OCI-M1 (cell line): Measurements from ENCODE around the gene NAV3.
A peak's percentile ranks its signal among the peaks of the same experiment; 100 is the strongest.
"Not testable (repeated sequence)": the region's sequence is repeated elsewhere in the genome, so short reads cannot be mapped to it uniquely, and the experiment has no call there.

Experiments used
- DNase-seq: peaks from one replicate; lab custom pipeline; 2025; lab: John Stamatoyannopoulos, UW

Gene NAV3

DNA sequence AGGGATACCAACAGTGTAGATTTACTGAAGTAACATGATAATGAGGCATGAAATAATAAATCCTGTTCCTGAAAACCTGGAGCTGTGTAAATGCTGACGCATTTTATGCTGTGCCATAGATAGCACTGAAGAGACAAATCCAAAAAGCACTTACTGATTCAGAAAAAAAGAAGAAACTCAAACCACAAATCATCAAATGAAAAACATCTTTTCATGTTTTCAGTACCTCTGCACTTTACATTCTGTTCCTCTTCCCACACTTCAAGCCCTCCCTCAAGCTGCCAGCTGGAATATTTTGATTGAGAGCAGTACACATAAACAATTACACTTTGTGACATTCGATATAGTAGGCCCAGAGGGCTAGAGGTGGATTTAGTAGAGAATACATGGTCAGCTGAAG lies 362.3 kb downstream of the NAV3 start:
- no peak for DNase-seq

DNA sequence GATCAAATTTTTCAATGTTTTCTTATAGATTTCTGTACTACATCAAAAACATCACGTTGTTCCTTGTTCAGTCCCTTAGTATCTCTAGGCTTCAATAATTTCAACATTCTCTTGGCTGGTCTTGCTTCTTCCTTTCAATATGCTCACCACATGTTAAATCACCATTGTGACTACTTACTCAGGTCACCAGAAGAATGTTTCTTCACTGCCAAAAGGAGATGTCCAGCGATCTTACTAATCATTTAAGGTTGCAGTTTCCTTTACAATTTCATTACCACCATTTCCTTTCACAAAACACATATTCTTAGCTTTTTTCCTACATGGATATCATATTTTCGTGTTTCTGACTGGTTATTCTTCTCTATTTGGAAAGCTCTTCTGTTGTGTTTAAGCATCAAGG lies 363.8 kb downstream of the NAV3 start:
- no peak for DNase-seq

DNA sequence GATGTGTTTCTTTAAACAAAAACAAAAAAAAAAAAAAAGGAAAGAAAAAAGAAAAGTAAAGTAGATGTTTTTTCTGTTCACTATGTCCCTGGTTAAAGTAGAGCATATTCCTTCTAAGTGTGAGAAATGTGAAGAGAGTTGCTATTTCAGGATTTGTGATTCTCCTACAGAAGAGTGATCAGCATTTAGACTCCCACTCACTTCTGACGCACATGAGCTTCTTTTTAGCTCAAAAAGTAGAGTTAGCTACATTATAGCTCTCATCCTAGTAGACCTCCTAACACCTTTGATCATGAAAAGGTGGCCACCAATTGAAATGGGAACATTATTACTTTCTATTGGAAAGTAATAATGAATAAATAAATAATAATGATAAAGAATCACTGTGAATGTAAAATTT lies 368.2 kb downstream of the NAV3 start:
- no peak for DNase-seq

DNA sequence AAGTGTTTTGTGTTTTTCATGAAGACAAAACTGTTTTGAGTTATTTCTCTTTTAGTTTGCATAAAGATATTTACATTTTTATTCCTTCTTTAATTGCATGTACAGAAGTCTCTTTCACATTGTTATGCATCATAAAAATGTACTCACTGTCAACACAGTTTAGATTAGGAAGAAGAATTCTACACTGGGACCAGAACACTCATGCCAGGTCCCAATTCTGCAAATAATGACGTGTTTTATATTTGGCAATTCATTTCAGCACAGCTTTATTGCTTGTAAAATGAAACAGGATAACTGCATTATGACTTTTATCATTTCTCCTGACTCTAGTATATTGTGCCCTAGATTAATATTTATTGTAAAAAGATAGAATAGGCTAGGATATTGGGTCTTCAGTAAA lies 369.2 kb downstream of the NAV3 start:
- DNase-seq: no peak

DNA sequence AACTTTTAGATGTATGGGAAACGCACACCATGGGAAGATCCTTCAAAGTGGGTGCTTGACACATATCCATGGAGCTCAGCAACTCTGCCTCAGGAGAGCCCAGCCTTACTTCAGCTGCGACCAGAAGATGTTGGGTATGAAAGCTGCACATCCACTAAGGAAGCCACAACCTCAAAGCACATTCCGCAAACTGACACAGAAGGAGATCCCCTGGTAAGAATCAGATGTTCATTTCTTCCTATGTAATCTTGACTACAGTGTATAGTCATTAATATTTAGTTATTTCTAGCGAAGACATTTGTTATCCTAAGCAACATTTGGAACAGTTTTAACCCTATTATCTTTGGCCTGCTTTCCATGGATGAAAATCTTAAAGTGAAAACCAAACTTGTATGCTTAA lies 374.2 kb downstream of the NAV3 start:
- no peak for DNase-seq

DNA sequence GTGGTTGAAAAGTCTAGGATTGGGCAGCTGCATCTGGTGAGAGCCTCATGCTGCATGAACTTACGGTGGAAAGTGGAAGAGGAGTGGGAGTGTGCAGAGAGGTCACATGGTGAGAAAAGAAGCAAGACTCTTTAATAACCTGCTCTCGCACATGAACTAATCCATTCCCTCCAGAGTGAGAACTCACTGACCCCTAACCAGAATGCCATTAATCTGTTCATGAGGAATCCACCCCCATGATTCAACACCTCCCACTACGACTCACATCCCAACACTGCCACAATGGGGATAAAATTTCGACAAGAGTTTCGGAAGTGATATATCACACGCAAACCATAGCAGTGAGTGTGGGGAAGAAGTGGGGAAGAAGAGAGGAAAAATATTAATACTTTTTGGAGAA lies 377.4 kb downstream of the NAV3 start:
- no peak for DNase-seq

DNA sequence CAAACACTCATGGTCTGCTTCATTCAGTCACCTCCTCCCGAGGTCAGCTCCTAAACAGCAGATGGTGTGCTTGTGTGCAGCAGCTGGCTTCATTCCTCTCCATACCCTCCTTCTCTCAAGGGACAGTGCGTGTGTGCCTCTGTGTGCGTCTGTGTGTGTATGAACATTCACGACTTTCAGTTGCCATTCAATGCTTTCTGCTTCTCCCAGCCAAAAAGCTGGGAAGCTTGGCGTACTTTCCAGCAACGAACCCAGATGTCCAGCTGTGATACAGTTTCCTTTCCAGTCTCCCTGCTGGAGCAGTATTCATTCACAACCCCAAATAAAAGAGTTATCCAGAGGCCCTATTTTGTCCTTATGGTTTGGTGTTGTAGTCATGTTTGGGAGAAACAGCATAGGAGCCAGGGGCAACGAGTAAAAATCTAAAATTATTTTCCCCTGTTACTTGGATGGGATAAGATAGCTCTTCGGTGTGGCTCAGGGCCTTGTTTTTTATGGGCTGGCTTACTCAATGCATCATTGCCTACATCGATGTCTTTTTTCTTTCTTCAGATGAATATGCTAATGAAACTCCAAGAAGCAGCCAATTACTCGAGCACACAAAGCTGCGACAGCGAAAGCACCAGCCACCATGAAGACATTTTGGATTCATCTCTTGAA lies 379.3 kb downstream of the NAV3 start:
- DNase-seq: no peak

DNA sequence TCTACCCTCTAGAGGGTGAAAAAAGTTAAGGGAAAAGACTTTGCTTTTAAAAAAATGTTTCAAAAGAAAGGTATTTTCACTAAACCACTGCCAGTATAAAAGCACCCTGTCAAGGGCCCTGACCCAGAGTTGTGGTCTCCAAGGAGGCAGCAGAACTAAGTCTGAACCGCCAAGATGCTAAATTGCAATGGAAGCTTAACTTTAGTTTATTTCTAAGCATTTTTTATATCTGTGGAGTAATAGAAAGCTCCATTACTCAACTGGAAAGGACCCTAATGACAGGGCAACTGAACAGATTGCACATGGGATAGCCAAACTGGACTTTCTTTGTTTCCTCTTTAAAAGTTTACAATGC lies 379.8 kb downstream of the NAV3 start:
- no peak for DNase-seq

DNA sequence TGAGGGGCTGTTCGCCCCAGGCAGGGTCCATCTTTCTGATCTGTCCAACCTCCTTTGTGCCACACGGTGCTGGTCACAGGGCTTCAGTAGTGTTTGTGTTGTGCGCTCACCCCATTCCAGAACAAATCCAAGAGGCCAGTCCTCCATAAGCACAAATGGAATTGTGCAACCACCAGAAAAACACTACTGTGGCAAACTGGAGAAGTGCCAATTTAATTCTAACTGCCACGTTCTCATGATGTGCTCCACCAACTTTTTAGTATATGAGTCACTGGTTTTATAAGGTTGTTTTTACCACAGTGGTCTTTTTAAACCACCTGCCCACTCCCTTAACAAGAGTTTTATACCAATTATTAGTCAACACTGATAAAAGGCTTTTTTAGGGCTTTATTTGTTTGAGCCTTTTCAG lies 380.2 kb downstream of the NAV3 start:
- peak; percentile 14 for DNase-seq

DNA sequence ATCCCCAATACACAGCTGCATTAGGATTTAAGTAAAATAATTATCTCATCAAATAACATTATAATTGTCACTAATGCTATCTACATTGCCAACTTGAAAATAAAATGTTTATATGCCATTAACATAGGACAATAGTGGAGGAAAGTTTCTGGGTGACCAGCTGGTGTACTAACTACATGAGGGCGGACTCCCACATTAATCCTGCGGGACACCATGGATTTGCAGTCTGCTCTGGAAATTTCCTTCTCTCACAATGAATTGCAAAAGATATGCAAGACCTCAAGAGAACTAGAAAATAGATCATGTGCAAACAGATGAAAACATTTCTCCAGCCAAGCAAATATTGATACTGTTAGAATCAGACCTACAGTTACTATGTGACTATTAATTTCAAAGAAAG lies 390.1 kb downstream of the NAV3 start:
- DNase-seq: no peak

DNA sequence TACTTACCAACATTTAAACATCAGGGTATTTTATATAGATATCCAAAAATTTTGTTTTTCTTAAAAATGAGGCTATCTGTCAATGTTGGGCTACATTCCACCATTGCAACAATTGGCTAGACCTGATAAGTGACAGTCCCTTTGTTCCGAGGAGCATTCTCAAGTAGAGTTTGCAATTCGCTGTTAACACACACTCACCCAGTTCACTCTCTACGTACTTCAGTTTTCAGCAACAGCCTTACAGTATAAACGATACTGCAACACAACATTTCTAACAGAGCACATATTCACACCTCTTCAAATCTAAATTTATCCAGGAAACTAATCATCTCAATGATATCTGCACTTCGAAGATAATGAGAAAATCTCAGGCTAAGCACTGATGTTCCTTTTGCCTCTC lies 393.5 kb downstream of the NAV3 start:
- no peak for DNase-seq

DNA sequence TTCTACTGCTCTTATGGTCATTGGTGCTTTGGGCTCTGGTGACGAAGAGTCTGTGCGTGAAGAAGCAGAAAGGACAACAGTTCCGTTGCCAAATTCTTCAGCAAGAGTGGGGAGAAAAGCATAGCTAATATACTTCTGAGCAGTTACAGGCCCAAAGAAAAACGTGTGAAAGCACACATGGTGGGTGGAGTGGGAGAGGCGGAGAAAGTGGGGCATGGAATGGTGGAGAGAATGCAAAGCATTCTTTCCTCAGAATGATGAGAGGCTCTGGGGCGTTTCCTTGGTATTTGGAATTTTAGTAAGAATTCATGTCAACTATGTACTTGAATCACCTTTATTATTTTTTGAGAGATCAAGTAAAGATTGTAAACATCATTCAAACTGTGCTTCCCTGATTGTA lies 396.1 kb downstream of the NAV3 start:
- no peak for DNase-seq

DNA sequence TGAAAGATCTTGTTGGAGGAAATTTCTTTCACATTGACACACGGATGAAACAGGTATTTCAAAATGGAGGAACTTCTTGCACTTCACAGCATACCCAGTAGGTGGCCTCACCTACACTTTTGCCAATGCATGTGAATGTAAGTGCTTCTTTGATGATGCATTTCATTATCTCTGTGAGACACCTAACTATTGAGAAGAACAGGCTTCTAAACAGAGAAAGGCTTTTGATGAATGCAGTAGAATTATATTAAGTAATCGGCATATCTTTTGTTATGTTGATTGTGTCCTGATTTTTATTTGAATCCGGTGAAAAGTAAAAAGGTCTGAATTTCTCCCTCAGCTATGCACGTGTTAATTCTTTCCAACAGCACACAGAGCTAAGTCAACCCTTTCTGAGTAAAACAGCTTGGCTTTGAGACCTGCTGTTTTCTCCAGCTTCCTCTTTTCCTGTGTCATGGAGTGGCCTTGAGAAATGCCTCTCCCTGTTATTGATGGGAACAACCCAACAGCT lies 399.0 kb downstream of the NAV3 start:
- DNase-seq: peak; percentile 80

DNA sequence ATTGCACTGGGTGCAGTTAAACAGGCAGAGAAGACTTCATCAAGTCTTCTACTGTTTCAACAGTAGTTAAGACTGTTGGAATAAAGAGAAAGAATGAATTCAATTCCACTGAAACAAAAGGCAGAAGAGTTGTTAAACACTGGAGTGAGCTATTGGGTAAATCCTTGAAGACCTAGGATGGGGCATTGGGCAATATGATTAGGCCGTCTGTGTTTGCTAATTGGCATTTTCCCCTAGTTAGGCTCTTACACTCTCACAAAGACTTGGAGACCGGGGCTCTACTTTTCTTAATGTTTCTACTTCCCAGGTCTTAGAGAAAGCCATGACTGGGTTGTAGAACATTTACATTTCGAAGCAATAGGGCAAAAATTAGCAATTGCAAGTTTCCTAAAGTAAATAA lies 402.1 kb downstream of the NAV3 start:
- no peak for DNase-seq

DNA sequence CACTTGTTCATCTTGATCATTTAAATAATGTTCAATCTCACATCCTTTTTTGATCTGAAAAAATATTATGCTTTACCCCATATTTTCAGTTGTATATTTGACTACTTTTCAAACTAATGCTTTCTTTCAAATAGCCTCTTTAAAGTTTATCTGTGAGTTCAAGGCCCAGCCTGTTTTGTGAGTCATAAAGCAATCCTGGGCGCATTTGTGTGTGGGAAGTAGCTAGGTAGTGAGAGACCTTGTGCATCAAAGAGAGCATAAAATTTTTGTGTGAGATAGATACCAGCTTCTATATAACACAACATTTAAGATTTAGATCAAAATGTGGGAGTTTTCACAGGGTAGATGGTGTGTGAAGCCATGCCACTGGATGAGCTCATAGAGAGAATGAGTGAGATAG lies 405.6 kb downstream of the NAV3 start:
- no peak for DNase-seq

DNA sequence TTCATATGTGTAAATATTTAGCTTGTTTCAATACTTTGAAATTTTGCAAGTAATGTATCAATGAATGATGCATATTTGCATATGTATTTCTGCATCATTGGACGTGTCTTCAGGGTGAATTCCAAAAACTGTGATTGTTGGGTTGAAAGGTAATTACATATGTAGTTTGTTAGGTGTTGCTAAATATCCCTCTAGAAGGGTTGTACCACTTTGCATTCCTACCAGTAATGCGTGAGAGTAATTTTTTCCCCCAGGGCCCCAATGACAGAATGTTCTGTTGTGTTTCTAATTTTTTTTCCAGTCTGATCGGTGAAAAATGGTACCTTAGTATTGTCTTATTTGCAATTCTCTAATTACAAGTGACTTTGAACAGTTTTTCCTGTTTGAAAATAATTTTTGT lies 408.9 kb downstream of the NAV3 start:
- no peak for DNase-seq

DNA sequence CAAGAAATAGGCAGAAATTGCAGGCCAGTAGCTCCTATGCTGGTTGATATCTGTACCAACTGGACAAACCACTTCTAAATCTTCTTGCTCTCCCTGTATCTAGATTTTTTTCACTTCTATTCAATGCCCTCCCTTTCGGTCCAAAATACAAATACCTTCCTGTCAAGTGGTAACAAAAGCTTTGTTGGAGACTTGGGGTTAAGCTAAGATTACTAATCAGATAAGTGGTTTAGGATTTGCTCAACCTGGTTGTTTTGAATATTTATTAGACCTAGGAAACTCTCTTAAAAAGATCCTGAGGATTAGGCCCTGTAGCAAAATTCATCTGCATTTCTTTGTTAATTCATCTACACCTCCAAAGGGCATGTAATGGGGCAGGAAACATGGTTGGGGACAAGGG lies 410.1 kb downstream of the NAV3 start:
- no peak for DNase-seq

DNA sequence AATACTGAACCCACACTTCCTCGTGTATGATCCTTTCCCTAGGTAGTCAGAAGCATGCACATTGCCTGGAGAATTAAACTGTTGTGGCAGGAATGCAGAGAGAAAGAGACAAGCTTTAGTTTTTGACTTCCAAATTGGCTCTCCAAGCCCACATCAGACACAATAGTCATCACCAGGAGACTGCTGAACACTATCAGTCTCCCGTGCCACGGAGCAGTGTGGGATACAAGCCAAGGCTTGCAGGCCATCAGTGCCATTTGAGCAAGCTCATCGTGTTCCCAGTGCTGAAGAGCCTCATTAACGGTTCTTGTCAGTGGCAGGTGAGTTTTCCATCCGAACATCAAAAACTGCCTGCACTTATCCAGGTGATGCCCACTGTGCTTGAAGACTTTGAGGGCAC lies 410.8 kb downstream of the NAV3 start:
- DNase-seq: no peak

DNA sequence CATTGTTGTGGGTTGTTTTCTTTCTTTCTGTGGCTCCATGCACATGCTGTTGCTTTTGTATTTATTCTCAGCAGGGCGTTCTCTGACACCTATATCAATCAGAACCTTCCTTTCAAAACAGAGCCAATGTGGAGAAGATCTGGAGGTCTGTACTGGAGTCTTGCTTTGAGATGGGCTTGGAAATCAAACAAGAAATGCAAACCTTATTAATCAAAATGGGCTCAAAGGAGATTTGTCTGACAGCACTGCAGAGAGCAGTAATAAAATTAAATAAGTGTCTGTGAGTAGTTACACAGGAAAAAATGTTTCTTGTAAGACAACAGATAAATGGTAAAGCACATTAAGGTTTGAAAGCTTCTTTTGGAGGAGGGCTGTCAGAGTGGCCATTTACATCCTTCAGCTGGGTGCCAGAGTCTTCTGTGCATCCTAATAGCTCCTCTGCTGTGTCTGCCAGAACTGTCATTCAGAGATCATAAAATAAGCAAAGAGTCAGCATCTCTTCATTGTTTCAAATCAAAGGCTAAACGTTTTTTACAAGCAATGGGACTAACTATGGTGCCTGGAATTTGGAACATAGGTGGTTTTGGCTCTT lies 414.3 kb downstream of the NAV3 start:
- no peak for DNase-seq

DNA sequence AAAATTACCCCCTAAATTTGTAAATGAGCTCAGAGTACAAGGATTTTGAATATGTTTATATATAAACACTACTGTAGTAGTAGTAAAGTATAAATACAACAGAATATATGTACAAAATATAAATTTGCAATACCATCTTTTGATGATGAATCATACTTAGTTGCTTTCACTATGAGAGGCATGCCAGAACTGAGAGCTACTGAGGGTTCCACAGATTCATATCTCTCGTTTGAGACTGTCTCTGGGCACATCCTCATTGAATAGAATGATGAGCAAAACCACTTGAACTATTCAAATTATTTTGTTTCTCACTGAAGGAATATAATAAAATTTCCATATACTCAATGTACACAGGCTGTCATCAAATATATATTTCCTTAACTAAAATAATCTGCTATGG lies 417.6 kb downstream of the NAV3 start:
- no peak for DNase-seq

DNA sequence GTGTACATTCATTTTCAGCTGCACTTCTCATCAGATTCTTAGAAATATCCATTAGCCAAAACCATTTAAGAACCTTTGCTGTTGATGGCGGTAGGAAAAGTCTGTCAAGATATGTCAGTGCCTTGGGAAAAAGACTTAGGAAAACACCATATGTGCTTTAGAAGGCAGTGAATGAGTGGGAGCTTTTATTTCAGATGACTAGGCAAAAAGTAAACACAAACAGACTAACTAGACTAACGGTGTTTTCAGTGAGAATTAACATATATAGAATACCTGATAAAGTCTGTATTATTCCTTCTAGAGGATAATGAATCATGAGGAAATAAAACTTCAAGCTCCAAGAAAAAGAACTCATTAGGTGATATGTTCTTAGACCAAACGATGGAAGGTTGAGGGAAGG lies 418.9 kb downstream of the NAV3 start:
- DNase-seq: no peak

DNA sequence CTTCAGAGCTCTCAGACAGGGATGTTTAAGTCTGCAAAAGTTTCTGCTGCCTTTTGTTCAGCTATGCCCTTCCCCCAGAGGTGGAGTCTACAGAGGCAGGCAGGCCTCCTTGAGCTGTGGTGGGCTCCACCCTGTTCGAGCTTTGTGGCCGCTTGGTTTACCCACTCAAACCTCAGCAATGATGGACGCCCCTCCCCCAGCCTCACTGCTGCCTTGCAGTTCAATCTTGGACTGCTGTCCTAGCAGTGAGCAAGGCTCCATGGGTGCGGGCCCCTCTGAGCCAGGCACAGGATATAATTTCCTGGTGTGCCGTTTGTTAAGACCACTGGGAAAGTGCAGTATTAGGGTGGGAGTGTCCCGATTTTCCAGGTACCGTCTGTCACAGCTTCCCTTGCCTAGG lies 427.0 kb downstream of the NAV3 start:
- not testable (repeated sequence) for DNase-seq

DNA sequence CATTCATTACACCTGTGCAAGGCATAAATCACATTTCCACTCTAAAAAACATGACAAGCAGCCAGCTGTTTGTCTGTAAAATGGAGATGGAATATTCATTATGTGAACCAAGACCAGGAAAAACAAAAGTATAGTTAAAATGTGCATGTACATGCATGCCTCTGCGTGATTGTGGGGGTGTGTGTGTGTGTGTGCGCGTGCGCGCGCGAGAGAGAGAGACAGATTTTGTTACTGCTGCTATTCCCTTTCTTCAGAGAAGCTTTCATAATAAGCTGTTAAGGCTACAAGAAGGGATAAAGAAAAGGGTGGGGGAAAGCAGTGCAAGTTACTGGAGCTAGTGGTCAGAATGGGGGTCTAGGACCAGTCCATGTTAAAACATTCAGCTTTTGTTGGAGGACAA lies 430.3 kb downstream of the NAV3 start:
- no peak for DNase-seq

DNA sequence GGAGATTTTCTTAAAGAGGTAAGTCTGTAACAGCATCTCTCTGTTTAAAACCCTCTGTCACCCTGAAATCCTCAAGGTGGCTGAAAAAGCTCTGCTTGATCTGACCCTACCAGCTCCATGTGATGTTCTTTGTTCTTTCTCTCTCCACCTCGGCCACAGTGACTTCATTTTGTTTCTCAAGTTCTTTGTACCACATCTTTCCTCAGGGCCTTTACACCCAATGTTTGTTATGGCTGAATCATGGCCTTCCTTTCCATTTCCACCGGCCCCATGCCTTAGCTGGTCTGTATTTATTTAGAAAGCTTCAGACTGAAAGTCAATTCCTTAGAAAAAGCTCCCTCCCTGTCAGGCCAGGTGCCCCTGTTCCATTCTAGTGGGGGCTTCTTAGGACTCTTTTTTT lies 431.2 kb downstream of the NAV3 start:
- no peak for DNase-seq
